ENCODE data around the gene SHB.

Gene SHB

GRCh38 chr9:37984672-37985611 lies 84.1 kb downstream of the SHB start:
- H3K79me1 ChIP-seq (ENCODE audit: low read length): peaks cover 38% of the 10 kb centered on the region
- no peak overlapping the region for H4K5ac ChIP-seq (ENCODE audit: low read length)
- no peaks in the 10 kb centered on the region for H3K36me3 ChIP-seq (ENCODE audit: control insufficient read depth, insufficient read depth, low read length)
- WGBS (ENCODE audit: extremely low coverage, insufficient coverage, low lambda C conversion rate): no CpG with 5 or more reads among the region's 26 CpGs
- H3K4me1 ChIP-seq (ENCODE audit: control insufficient read depth, low read depth, low read length): no peaks in the 10 kb centered on the region
- H2BK120ac ChIP-seq (ENCODE audit: low read depth, low read length): no peak overlapping the region
- no peaks in the 10 kb centered on the region for H3K27me3 ChIP-seq (ENCODE audit: insufficient read depth, low read length, poor library complexity)
- no peak overlapping the region for H3K23ac ChIP-seq (ENCODE audit: low read length)
- H2BK15ac ChIP-seq (replicated peaks; ENCODE audit: low read depth): no peak overlapping the region
- H3K27ac ChIP-seq (ENCODE audit: low read depth, low read length): no peak overlapping the region
- H3K79me2 ChIP-seq (ENCODE audit: control insufficient read depth, insufficient read depth, low read length): peaks cover 19% of the 10 kb centered on the region
- no peak for DNase-seq
- no peak overlapping the region for H3K9ac ChIP-seq (ENCODE audit: low read length)
- H2AK5ac ChIP-seq (ENCODE audit: low read length): no peak overlapping the region
- no peak overlapping the region for H3K4me3 ChIP-seq (ENCODE audit: low read length)
- H4K8ac ChIP-seq (ENCODE audit: low read depth, low read length): no peak overlapping the region
- no peak overlapping the region for H3K56ac ChIP-seq (ENCODE audit: low read length)
- H3K4me2 ChIP-seq (ENCODE audit: low read length): no peak overlapping the region
- H3K18ac ChIP-seq (ENCODE audit: low read length): no peak overlapping the region
- H3K4ac ChIP-seq (ENCODE audit: low read depth, low read length): no peak overlapping the region
- no peak overlapping the region for H2BK5ac ChIP-seq (ENCODE audit: low read length)

GRCh38 chr9:37984278-37984671 lies 84.8 kb downstream of the SHB start:
- H3K27ac ChIP-seq (ENCODE audit: low read depth, low read length): no peak overlapping the region
- no peak overlapping the region for H2BK15ac ChIP-seq (replicated peaks; ENCODE audit: low read depth)
- no peak overlapping the region for H4K8ac ChIP-seq (ENCODE audit: low read depth, low read length)
- H3K56ac ChIP-seq (ENCODE audit: low read length): no peak overlapping the region
- no peak overlapping the region for H4K5ac ChIP-seq (ENCODE audit: low read length)
- H3K18ac ChIP-seq (ENCODE audit: low read length): no peak overlapping the region
- no peak overlapping the region for H3K23ac ChIP-seq (ENCODE audit: low read length)
- no peak overlapping the region for H2BK120ac ChIP-seq (ENCODE audit: low read depth, low read length)
- no peak overlapping the region for H2AK5ac ChIP-seq (ENCODE audit: low read length)
- no peaks in the 10 kb centered on the region for H3K36me3 ChIP-seq (ENCODE audit: control insufficient read depth, insufficient read depth, low read length)
- H3K4me3 ChIP-seq (ENCODE audit: low read length): no peak overlapping the region
- H3K4me2 ChIP-seq (ENCODE audit: low read length): no peak overlapping the region
- no peak for DNase-seq
- H2BK5ac ChIP-seq (ENCODE audit: low read length): no peak overlapping the region
- peaks cover 16% of the 10 kb centered on the region for H3K79me2 ChIP-seq (ENCODE audit: control insufficient read depth, insufficient read depth, low read length)
- no peaks in the 10 kb centered on the region for H3K27me3 ChIP-seq (ENCODE audit: insufficient read depth, low read length, poor library complexity)
- H3K4me1 ChIP-seq (ENCODE audit: control insufficient read depth, low read depth, low read length): no peaks in the 10 kb centered on the region
- H3K79me1 ChIP-seq (ENCODE audit: low read length): peaks cover 35% of the 10 kb centered on the region
- H3K9ac ChIP-seq (ENCODE audit: low read length): no peak overlapping the region
- H3K4ac ChIP-seq (ENCODE audit: low read depth, low read length): no peak overlapping the region
- WGBS (ENCODE audit: extremely low coverage, insufficient coverage, low lambda C conversion rate): no CpG with 5 or more reads among the region's 5 CpGs

- no peaks in the 10 kb centered on the region for H3K36me3 ChIP-seq (ENCODE audit: control insufficient read depth, insufficient read depth, low read length)
- no peak overlapping the region for H4K5ac ChIP-seq (ENCODE audit: low read length)
- H2AK5ac ChIP-seq (ENCODE audit: low read length): no peak overlapping the region
- H3K9ac ChIP-seq (ENCODE audit: low read length): no peak overlapping the region
- H2BK120ac ChIP-seq (ENCODE audit: low read depth, low read length): no peak overlapping the region
- no peaks in the 10 kb centered on the region for H3K4me1 ChIP-seq (ENCODE audit: control insufficient read depth, low read depth, low read length)
- no peak overlapping the region for H3K18ac ChIP-seq (ENCODE audit: low read length)
- no peak overlapping the region for H3K4me3 ChIP-seq (ENCODE audit: low read length)
- no CpG with 5 or more reads among the region's 12 CpGs for WGBS (ENCODE audit: extremely low coverage, insufficient coverage, low lambda C conversion rate)
- no peak overlapping the region for H3K27ac ChIP-seq (ENCODE audit: low read depth, low read length)
- H3K56ac ChIP-seq (ENCODE audit: low read length): no peak overlapping the region
- no peaks in the 10 kb centered on the region for H3K27me3 ChIP-seq (ENCODE audit: insufficient read depth, low read length, poor library complexity)
- no peak overlapping the region for H3K4me2 ChIP-seq (ENCODE audit: low read length)
- H2BK15ac ChIP-seq (replicated peaks; ENCODE audit: low read depth): no peak overlapping the region
- H2BK5ac ChIP-seq (ENCODE audit: low read length): no peak overlapping the region
- no peak overlapping the region for H4K8ac ChIP-seq (ENCODE audit: low read depth, low read length)
- peaks cover 35% of the 10 kb centered on the region for H3K79me1 ChIP-seq (ENCODE audit: low read length)
- H3K4ac ChIP-seq (ENCODE audit: low read depth, low read length): no peak overlapping the region
- peaks cover 14% of the 10 kb centered on the region for H3K79me2 ChIP-seq (ENCODE audit: control insufficient read depth, insufficient read depth, low read length)
- no peak for DNase-seq
- no peak overlapping the region for H3K23ac ChIP-seq (ENCODE audit: low read length)
These were observed 85.5 kb downstream of the SHB start for GRCh38 chr9:37983381-37984067.

GRCh38 chr9:37979844-37980243 lies 89.2 kb downstream of the SHB start:
- H3K36me3 ChIP-seq (ENCODE audit: control insufficient read depth, insufficient read depth, low read length): no peaks in the 10 kb centered on the region
- H3K79me1 ChIP-seq (ENCODE audit: low read length): peaks cover 32% of the 10 kb centered on the region
- no peak overlapping the region for H2BK120ac ChIP-seq (ENCODE audit: low read depth, low read length)
- H3K27ac ChIP-seq (ENCODE audit: low read depth, low read length): no peak overlapping the region
- H3K9ac ChIP-seq (ENCODE audit: low read length): no peak overlapping the region
- H3K56ac ChIP-seq (ENCODE audit: low read length): no peak overlapping the region
- H3K4me3 ChIP-seq (ENCODE audit: low read length): no peak overlapping the region
- no CpG with 5 or more reads among the region's 5 CpGs for WGBS (ENCODE audit: extremely low coverage, insufficient coverage, low lambda C conversion rate)
- H3K18ac ChIP-seq (ENCODE audit: low read length): no peak overlapping the region
- H3K23ac ChIP-seq (ENCODE audit: low read length): no peak overlapping the region
- no peak overlapping the region for H2BK5ac ChIP-seq (ENCODE audit: low read length)
- H3K4me1 ChIP-seq (ENCODE audit: control insufficient read depth, low read depth, low read length): no peaks in the 10 kb centered on the region
- no peak overlapping the region for H4K5ac ChIP-seq (ENCODE audit: low read length)
- no peak overlapping the region for H3K4ac ChIP-seq (ENCODE audit: low read depth, low read length)
- no peak overlapping the region for H2AK5ac ChIP-seq (ENCODE audit: low read length)
- no peaks in the 10 kb centered on the region for H3K27me3 ChIP-seq (ENCODE audit: insufficient read depth, low read length, poor library complexity)
- no peak overlapping the region for H4K8ac ChIP-seq (ENCODE audit: low read depth, low read length)
- no peak for DNase-seq
- no peak overlapping the region for H2BK15ac ChIP-seq (replicated peaks; ENCODE audit: low read depth)
- H3K4me2 ChIP-seq (ENCODE audit: low read length): no peak overlapping the region
- H3K79me2 ChIP-seq (ENCODE audit: control insufficient read depth, insufficient read depth, low read length): peaks cover 3% of the 10 kb centered on the region

GRCh38 chr9:37978983-37979382 lies 90.0 kb downstream of the SHB start:
- Histone ChIP-seq H2AK5ac (ENCODE audit: low read length) (no peak overlapping the region), H3K27me3 (ENCODE audit: insufficient read depth, low read length, poor library complexity) (no peaks in the 10 kb centered on the region), H3K56ac (ENCODE audit: low read length) (no peak overlapping the region), H3K79me2 (ENCODE audit: control insufficient read depth, insufficient read depth, low read length) (peaks cover 3% of the 10 kb centered on the region), H3K4ac (ENCODE audit: low read depth, low read length) (no peak overlapping the region), H3K9ac (ENCODE audit: low read length) (no peak overlapping the region), H2BK5ac (ENCODE audit: low read length) (no peak overlapping the region), H3K36me3 (ENCODE audit: control insufficient read depth, insufficient read depth, low read length) (no peaks in the 10 kb centered on the region), H3K27ac (ENCODE audit: low read depth, low read length) (no peak overlapping the region), H3K23ac (ENCODE audit: low read length) (no peak overlapping the region), H3K4me1 (ENCODE audit: control insufficient read depth, low read depth, low read length) (no peaks in the 10 kb centered on the region), H4K8ac (ENCODE audit: low read depth, low read length) (no peak overlapping the region), H2BK15ac (replicated peaks; ENCODE audit: low read depth) (no peak overlapping the region), H3K79me1 (ENCODE audit: low read length) (peaks cover 30% of the 10 kb centered on the region), H2BK120ac (ENCODE audit: low read depth, low read length) (no peak overlapping the region), H3K18ac (ENCODE audit: low read length) (no peak overlapping the region), H3K4me2 (ENCODE audit: low read length) (no peak overlapping the region), H3K4me3 (ENCODE audit: low read length) (no peak overlapping the region), H4K5ac (ENCODE audit: low read length) (no peak overlapping the region)
- WGBS (ENCODE audit: extremely low coverage, insufficient coverage, low lambda C conversion rate): no CpG with 5 or more reads among the region's 3 CpGs
- no peak for DNase-seq

Measured in mesendoderm (in vitro differentiated cells).